Measurements from ENCODE around the gene CELF2.

Gene CELF2

DNA sequence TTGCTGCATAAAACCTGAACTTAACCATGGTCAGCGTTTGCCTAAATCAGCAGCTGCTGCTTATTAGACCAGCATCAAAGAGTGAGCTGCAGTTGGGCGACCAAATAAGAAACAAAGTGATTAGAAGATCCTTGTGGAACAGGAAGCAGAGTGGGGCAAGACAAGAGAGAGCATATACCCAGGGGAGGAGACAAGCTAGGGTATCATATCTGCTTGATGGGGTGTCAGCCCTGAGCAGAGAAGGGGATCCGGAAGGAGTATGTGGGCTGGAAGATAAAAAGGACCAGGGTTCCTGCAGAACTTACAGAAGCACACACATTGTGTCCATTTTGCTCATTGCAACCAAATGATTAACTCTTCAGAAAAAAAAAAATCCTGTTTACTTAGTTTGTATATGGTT lies 213.6 kb downstream of the CELF2 start:
- no peak for DNase-seq

DNA sequence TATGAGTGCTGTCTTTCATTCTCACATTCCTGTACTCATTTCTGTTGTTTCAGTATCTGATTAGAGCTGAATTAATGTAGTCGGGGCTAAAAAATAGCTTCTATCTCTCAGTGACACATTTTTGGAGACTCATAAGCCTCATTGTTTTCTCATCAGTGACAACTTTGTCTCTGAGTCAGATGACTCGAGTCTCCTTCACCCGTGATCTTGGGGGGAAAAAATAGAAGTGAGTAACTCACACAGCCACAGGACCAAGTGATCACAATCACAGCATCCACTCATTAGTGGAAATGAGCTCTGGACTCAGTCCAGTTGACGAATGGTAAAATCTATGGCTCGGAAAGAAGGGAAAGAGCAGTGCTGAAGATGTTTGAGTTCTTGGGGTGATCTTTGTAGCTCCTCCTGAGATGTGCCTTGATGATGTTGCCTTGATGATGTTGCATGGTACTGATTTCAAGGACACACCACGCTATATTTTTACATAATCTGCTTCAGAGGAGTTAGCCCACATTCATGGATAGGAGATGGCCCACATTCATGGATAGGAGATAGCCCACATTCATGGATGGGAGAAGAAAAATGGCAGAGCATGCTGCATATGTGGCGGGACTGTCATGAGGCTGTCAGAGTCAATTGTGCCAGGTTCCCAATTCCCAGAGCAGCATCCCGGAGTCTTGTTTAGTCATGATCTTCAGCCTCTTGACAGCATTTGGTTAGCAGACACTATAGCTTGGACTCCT lies 214.7 kb downstream of the CELF2 start:
- DNase-seq = no peak

DNA sequence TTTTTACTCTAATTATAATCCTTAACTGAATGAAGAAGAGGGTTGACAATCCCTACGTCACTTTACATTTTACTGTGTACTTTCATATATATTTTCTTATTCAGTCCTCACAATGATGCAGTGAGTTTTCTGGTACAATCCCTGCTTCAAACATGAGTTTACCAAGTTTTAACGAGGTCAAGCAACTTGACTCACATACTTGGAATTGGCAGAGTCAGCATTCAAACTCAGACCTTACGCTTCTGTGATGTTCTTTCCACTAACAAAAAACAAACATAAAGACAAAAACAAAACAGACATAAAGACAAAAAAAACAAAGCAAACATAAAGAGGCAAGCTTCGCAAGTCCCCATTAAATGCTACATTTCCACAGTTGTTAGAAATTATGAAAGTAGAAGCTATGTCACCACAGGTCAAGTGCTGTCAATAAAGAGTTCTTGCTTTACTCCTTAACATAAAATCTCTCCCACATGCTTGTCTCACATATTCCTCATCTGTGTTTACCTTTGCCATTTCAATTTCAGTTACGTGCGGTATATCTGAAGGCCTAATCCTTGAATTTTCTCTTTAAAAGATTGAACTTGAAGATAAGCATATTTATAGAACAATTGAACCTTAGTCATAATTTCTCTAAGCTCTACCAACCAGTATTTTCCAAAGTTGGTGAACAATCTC lies 217.3 kb downstream of the CELF2 start:
- no peak for DNase-seq

DNA sequence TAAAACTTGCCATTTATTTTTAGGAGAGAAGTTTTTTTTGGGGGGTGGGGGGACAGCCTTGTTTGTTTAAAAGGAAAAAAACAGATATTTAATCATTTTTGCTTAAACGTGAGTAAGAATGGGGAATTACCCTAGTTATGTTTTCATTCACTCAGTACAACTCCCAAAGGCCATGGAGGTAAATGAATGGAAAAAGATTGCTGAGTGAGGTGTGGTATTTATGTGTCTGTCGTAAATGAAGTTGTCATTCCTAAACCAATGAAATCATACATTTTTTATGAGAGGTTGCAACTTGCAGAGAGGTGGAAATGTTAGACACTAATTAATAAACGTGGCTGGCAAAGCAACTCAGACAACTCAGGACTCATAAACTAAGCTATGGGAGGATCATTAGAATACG lies 218.1 kb downstream of the CELF2 start:
- no peak for DNase-seq

DNA sequence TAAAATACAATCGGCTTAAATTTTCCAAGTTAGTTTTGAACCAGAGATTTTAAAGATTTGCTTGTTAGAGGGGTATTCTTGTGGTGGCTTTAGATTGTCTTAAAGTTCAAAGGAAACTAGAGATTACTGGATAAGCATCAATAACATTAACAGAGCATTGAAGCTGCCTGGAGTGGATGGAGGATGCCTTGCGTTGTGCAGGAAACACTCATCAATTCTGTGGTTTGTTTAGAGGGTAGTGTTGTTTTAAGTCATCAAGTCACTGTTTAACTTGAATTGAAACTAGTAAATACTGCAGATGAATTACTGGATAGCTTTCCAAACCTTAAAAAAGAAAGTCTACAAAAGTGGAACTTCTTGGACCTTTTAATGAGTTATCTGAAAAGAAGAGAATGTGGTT lies 218.6 kb downstream of the CELF2 start:
- no peak for DNase-seq

DNA sequence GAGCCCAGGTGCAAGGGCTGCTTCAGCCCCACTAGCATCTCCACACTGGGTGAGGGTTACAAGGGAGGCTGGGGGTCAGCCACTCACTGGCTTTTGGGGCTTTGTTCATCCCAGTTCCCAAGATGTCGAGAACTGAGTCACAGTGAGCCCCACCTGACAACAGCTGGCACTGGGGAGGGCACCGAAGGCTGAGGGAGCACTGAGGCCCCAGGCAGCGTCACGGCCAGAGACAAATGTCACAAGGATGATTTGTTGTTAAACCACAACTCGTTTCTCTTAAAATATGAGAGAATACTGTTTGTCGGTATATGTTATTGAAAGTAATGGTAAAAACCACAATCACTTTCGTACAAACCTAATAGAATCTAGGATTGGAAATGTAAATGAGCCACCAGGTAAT lies 219.9 kb downstream of the CELF2 start:
- DNase-seq = no peak

DNA sequence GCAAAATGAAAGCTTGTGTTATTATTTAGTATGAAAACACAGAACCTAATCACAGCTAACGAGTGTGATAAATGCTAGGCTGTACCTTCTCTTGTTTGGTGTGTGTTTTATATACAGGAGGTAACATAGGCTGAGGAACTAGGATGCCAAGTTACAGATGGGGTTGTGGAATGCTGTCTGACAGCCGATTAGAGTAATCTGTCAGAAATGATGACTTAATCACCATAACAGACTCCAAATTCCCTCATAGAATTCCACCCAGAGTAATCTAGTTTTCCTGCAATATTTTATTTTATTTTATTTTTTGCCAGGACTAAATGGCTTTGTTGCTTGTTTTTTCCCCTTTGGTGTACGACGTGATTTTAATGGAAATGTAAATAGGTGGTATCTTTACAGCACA lies 221.2 kb downstream of the CELF2 start:
- DNase-seq = no peak

DNA sequence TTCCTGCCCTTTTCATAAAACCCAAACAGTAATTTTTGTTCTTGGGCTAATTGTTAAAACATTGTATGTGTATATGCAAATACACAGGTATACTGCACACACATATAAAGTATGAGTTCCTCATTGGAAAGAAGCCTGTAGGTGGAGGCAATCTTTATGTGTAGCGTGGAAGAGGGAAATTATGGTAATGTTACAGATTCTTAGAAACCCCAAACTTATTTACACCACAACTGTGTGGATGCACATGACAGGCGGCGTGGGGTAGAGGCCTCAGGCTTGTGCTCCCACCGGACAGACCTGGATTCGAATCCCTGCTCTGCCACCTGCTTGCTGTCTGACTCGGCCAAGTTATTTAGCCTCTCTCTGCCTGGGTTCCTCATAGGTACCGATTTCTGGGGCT lies 223.0 kb downstream of the CELF2 start:
- DNase-seq = no peak

DNA sequence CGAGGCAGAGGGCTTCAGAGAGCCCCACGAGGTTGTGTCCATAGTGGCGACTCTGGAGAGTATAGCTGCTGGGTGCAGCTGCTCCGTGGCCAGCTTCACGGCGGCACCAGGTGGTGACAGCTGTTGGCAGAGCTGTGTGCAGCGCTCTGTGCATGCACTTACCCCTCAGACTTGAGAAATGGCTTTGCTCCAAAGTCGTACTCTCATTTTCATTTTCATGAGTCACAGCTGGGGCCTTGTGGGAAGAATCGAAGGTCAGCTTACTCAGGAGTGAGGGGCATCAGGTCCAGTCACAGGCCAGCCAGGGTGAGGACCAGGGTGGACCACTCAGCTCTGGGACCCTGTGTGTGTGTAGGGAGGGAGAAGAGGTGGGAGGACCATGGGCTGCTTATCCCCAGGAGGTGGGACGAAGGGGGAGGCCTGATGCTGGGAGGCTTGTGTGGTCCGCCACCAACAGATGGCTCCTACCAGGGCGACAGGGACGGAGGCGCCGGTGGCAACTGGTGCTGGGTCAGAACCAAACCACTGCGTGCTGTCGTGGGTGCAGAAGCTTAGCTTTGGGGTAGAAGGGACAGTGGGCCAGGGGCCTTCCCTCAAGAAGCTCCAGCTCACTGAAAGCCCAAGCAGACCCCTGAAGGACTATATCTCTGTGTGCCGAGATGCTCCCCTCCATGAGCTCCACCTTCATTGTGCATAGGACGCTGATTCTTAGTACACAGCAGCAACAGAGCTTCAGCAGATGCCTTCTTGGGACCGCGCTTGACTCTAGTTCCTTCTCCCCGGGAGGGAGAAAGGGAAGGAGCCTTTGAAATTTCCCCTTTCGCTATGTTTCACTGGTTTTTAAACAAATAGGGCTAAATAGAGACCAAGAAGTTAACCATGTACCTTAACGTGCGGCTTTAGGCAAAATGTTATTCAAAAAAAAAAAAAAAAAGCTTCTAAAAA lies 225.0 kb downstream of the CELF2 start:
- peak; percentile 2 for DNase-seq

DNA sequence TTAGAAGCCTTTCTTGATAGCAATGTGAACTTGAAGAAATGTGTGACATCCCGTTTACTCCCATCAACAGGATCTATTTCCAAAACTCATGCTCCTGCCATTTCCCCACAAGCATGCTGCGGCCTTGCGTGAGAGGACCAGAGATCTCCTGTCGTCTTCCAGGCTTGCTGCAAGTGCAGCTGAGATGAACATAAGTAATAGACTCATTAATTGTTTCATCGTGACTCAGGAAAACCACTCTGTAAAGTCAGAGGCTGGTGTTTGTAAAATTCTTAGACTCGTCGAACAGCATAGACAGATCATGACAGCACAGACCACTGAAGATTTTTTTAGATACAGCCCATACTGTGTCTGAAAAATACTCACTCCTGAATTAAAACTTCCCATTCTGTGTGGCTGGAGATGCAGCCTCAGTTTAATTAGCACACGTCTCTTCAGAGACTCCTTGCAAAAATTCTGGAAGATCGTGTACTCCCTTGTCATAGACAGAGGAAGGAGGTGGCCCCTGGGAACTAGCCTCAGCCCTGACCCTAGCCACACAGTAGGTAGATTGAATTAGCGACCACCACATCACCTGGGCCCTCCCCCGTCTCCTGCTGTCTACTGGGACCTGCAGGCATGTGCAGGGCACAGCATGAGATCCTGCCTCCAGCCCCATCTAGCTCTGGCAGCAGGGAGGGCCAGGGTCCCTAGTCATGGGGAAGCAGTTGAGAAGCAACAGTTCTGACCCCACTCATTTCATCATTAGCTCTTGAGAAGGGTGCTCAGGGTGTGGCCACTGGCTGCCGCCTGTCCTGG lies 226.0 kb downstream of the CELF2 start:
- no peak for DNase-seq

DNA sequence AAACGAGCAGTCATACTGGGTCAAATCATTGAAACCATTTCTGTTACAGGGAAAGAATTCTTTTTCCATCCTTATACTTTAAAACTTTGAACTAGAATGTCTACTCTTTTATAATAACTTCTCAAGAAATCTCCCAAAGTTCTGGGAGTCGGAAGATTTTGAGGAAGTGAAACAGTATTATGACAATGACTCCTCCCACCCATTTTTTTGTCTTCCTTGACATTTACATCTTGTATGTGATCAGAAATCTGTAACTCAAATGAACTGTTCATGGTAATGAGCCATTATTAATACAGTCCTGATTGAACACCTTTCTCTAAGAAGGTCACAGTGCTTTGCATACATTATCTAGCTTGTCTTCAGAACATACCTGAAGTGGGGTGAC lies 227.4 kb downstream of the CELF2 start:
- DNase-seq = no peak

DNA sequence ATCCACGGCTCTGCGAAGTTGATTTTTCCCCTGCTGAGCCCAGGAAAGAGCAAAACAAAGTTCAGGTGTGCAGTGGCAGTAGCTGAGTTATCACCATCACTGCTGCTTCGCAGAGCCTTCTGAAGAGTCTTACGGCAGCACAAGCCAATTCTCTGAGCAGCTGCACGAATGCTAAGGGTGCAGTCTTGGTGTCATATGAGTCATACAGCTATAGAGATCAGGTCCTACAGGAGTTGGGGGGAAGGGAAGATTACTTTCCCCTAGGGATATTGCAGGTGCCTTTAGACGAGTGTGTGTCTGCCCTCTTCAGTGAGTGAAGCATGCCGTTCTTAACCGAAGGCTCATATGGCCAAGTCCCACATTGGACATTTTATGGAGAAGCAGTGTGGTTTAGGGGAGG lies 227.8 kb downstream of the CELF2 start:
- no peak for DNase-seq

DNA sequence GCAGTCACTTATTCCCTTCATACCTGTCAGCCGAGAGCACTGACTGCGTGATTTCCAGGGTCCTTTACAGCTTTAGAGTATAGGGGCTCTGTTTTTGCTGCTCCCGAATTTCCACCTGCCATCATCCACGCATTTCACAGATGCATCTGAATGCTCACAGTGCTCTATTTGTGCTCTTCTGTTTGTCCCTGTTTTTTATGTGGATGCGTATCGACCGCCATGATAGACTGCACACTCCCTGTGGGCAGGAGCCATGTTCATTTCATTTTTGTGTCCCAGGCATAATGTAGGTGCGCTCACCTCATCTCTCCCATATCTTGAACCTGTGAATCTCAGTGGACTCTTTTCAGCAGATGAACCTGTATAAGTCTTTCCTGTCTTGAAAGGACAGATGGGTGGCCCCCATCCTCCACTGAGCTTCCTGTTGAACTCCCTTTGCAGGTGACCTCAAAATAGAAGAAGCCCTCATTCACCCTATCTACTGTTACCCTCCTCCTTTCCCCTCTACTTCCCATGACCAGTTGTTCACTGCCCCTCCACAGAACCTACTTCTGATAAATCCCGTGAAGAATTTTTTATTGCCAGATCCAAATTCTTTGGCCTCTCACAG lies 228.4 kb downstream of the CELF2 start:
- no peak for DNase-seq

DNA sequence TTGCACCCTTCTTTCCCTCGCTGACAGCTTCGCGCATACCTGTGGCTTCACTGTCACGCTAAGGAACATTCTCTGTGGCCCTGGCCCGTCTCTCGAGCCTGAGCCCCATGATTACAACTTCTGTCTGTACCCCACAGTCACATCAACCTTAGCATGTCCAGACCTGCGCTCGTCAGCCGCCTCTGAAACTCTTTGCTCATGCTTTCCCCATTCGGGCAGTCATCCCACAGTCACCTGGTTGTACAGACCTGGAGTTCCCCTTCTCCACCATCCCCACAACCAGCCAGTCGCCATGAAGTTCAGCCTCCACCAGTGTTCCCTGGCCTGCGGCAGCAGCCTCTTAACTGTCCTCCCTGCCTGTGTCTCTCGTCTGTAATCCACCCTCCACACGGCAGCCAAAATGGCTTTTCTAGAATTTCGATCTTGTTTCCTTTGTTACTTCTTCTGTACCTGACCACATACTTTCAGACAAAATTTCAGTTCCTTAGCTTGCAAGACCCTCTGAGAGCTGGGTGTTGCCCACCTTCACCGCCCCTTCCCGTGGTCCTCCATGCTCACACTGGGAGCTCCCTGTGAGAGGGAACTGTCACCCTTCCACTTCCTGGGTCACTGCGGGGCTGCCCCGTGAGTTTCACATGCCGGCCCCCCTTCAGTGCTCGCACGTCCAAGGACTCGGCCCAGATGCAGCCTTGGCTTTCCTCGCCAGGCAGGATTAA lies 229.2 kb downstream of the CELF2 start:
- DNase-seq = no peak

DNA sequence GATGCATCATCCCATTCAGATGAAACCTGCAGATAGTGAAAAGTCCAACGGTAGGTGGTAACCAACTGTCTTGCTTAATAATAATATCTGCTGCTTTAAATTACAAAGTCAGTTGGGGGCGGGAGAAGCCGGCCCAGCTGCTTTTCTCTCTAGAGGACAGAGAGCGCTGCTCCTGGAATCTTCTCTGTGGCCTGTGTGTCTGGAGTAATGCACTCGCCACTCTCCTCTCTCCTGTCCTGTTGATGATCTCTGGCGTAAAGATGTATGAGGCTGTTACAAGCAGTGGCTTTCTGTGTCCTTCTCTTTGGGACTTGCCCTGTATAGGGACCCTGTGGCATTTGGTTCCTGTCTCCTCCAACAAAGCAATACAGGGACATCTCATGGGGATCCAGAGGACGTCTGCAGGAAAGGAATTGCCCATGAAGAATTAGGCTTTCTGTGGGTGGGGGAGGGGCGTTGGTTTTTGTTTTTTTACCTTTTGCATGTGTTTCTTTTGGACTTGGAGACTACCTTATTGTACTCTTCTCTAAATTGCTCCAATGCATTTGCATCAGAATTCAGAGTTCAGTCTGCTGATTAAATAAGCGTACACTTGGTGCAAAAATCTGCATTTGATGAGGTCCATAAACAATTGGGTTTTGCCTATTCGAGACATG lies 231.6 kb downstream of the CELF2 start:
- DNase-seq = no peak

DNA sequence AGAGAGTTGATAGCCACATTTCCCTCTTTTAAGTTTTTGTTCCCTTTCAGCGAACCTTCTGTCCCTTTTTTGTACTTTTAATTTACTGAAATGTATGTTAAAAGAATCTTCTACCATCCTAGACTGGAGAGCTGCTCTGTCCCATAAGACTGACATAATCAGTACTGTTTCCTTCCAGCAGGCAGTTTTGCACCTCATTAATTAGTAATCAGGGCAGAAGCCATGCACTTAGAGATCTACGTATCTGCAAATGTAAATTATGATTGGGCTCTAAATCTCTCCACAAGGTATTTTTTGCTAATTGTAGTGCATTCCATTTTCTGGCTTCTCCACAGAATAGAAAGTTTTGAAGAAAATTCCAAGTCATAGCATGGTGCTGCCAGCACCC lies 232.1 kb downstream of the CELF2 start:
- DNase-seq = no peak

DNA sequence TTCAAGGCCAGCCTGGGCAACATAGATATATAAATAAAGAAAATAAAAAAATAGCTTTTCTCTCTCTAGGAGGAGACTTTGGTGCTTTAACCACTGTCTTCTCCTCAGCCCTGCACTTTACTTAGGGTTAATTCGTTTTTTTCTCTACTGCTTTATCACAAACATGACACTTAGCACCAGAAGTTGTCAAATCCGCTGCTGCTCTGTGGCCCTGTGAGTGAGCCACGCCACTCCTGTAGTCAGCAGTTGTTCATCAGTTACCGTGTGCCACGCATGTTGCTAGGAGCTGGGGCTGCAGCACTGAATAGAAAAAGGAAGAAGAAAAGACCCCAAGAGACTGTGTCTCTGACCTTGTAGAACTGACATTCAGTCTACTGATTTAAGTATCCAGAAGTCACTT lies 232.6 kb downstream of the CELF2 start:
- no peak for DNase-seq

DNA sequence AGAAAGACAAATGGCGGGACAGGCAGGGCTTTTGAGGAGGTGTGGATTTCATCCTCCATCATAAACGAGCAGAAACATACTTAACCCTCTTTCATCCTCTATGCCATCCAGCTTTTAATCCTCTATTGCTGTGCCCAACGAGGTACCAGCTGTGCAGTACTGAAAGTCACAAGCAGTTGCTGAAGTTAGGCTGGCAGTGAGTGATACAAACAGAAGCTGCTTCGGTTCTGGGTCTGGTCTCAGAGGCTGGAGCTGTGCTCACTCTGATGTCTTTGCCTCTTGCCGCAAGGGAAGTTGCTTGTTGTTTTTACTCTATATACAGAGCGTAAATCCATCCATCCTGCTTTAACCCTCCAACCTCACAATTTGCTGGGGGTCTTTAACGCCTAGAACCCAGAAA lies 235.2 kb downstream of the CELF2 start:
- DNase-seq = no peak

DNA sequence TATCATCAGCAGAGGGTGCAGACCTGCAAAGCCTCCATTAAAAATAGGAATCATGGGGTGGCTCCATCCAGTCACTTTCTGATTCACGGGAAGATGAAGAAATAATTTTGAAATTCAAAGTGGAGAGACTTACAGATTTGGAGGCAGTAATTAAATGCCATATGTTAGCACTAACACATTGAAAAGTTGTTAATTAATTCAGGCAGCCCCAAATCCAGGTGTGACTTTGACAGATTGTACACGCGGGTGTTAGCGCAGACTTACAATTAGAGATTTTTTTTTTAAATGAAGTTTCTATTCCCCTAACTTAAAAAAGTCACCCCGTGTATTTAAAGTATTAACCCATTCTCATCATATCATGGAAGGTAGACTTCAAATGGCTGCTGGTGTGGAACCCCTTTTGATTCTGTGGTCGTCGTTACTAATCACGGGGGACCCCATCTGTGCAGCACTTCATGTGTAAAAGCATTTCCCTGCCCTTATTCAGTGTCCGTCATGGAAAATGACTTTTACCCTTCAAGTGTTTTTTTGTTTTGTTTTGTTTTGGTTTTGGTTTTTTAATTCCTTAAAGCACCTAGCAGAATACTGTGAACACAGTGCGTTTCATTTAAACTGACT lies 235.8 kb downstream of the CELF2 start:
- DNase-seq = no peak

DNA sequence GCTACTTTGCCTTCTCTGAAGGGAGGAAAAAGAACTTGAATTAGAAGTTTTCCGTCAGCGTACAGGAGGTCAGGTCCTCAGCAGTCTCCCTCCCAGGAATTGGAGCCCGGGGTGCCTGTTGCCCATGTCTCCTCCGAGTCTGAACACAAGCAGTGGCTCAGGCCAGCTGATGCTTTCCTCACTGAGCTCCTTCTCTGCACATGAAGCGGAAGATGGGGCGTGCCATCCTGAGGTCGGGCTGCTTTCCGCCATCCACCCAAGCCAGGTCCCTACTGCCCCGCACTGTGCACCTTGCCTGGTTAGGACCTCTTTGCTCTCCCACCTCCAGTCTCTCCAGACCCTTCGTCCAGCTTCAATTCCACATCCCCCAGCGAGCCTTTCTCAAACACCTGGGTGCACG lies 237.5 kb downstream of the CELF2 start:
- DNase-seq = no peak
